T-helper 9 cell (primary cell): ENCODE measurements around the gene TMEM200B.
"Not testable (repeated sequence)": the region's sequence is repeated elsewhere in the genome, so short reads cannot be mapped to it uniquely, and the experiment has no call there.

ENCODE experiments used
- DNase-seq: peaks from one replicate; pipeline ENCODE4 v3.0.0-alpha.2; 2020
- total RNA-seq, 2 donors: gene quantifications; one replicate each; lab custom pipeline; 2026; lab: John Stamatoyannopoulos, UW

The TMEM200B gene
- total RNA-seq, result 0 to 0.42 reads per million in 2 donors

DNA sequence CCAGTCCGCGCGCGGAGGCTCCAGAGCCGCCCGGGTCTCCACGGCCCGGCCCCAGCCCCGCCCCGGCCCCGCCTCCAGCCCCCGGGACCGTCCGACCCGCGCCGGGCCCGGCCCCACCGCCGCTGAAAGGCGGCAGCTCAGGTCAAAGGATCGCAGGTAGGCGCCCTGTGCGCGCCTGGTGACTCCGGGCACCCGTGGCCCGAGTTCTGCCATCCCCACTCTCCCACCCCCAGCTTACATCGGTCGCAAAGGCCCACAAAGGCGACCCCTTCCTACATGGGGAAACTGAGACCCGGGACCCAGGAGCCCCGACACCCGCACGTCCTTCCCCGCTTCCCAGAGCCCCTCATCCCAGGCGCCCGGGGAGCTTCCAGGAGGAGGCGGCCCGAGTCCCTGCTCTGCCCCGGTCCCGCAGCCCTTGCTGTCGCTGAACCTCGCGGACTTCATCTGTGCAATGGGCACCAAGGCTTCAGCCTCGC, at the start of gene TMEM200B:
Gene TMEM200B, minus strand, starts transcription at position 17 of the 479 bp plus-strand sequence. CDS start 2,075 bp downstream, outside the sequence.
- DNase-seq, result no peak

DNA sequence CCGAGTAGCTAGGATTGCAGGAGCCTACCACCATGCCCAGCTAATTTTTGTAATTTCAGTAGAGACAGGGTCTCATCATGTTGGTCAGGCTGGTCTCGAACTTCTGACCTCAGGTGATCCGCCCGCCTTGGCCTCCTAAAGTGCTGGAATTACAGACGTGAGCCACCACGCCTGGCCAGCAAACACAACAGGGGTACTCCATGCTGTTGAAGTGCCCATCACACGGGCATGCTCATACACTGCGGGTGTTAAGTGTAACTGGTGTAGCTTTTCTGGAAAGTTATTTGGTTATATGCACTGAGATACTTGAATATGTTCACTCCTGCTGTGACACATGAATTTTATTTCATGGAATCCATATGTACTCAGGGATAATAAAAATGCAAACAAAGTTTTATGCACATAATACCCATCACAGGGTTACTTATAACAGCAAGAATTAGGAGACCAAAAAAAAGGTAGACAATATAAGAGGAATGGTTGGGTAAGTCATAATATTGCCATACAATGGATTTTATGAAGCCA, 48.8 kb upstream of the TMEM200B start:
- DNase-seq, result no peak

GRCh38 chr1:29171521-29171920, 47.8 kb upstream of the TMEM200B start:
- no peak for DNase-seq

DNA sequence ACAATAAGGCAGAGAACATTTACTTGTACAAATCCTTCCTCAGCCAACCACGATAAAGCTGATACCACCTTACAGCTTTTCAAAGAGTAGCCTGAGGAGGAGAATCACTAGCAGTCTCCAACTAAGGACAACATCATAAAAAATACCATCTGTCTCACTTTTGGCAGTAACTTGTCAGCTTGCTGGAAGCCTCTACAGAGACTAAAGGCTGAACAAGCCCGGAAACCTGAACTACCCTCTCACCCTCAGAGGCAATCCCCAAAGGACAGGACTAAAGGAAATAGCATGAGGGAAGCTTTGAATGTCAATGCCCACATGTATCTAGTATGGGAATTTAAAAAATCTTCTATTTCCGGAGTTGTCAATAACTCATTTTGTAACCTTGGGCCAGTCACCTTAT, 47.4 kb upstream of the TMEM200B start:
- DNase-seq, result no peak

- no peak for DNase-seq
Measured at GRCh38 chr1:29169976-29170375, 46.3 kb upstream of the TMEM200B start.

DNA sequence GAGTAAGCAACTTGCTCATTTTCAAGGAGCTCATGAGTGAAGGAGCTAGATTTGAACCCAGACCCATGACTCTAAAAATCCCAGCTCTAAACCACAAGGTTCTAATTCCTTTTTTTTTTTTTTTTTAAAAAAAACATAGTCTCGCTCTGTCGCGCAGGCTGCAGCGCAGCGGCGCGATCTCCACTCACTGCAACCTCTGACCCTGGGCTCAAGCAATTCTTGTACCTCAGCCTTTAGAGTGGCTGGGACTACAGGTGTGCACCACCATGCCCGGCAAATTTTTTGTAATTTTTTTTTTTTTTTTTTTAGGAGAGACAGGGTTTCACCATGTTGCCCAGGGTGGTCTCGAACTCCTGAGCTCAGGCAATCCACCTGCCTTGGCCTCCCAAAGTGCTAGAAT, 44.2 kb upstream of the TMEM200B start:
- DNase-seq, result no peak

- DNase-seq, result no peak
Measured at GRCh38 chr1:29166291-29166878, 42.7 kb upstream of the TMEM200B start.

DNA sequence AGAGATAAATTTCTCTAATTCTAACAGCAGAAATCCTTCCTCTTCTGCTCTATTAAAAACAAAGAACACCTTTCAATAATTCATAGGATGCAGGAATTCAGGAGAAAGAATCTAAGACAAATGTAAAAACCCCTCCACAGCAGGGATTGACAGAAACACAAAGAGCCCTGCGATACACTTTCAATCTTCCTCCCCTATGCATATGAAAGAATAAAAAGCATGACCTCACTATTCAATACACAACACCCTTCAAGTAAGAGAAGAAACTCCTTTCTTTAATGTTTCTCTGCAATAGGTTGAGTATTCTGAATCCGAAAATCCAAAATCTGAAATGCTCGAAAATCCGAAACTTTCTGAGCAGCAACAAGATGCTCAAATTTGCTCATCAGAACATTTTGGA, 40.9 kb upstream of the TMEM200B start:
- DNase-seq, result no peak

DNA sequence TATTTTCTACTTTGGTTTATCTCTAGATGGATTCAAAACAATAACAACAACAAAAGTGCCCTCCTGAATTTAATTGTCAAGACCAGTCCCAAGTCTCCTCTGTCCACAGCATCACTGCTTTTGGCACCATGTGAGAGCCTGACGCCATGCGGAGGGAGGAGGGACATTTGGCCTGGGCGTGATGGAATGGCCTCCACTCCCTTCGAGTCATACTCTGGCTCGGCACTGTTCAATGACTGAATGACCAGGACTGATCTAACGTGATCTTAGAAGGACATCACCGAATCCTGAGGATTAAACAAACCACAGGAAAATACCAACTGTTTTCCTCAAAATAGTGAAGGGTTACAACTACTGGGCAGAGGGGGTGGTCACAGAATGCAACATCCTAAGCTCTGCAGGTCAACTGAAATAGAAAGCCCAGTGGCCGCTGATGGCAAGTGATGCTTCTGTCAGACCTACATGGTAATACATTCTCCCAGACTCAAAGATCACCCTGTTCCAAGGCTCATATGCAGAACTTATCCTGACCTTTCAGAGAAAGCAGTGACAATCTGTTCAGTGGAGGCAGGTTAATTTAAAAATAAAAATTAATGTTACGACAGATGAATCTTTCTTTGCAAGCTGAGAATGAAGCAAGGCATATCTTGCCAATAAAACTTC, 38.9 kb upstream of the TMEM200B start:
- DNase-seq, result no peak

DNA sequence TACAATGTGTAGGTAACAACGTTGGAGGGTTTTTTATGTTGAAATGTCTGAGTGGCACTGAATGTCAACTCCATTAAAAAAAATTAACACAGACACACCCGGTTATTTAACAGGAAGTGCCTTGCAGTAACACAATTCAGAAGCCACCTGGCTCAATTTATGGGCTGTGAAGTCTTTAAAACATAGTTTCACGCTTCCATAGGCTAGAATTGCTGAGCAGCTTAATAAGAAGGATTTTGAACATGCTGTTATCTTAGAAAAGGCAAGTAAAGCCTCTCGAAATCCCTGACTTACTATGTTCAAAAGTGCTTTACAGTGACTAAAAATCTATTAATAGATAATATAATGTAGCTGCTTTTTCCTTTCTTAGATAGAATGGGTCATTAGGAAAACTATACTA, 38.3 kb upstream of the TMEM200B start:
- DNase-seq, result no peak

DNA sequence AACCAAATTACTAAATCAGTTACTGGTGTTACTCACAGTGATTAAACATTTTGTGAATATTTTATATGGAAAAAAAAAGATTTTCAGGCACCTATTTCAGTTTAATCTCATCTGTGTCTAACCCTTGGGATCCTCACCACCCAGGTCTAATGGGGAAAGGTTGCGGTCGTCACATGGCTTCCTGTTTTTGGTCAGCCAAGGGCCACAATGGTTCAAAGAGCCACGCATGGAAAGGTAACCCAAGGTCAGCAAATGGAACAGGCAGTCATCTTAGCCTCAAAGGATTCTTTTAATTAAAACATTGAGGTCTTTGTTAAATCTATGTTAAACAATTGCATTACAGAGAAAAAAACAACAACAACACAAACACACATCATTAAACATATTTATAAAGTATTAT, 36.1 kb upstream of the TMEM200B start:
- DNase-seq, result no peak

GRCh38 chr1:29157269-29157601, 33.5 kb upstream of the TMEM200B start:
- no peak for DNase-seq

DNA sequence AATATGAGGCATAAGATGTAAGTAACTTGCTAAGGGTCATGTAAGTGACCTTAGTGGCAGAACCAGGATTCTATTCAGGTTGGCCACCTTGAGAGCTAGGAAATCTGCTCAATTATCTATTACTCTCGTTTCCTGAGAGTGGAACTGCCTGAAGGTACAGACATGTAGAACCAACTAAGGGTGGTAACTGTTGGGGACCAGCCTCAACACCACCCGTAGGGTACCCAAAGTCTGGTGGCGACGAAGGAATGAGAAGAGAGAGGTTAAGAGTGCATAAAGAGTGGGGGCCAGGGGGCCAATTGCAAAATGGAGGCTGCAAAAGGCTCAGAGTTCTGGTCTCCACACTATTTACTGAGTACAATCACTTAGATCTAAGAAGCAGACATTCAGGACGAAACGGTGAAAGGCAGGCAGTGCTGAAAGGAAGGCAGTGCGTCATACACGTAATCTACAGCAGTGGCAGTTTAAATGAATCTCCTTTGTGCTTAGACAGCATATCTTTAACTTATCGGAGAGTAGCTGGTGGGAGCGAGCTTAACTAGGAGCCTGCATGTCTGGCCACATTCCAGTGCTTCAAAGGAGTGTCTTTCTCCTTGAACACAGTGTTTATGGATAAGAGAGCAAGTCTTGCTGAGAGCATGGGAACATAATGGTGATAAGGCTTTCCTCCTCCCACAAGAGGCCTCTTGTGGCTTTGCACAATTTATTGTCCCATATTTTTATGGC, 33.0 kb upstream of the TMEM200B start:
- no peak for DNase-seq

DNA sequence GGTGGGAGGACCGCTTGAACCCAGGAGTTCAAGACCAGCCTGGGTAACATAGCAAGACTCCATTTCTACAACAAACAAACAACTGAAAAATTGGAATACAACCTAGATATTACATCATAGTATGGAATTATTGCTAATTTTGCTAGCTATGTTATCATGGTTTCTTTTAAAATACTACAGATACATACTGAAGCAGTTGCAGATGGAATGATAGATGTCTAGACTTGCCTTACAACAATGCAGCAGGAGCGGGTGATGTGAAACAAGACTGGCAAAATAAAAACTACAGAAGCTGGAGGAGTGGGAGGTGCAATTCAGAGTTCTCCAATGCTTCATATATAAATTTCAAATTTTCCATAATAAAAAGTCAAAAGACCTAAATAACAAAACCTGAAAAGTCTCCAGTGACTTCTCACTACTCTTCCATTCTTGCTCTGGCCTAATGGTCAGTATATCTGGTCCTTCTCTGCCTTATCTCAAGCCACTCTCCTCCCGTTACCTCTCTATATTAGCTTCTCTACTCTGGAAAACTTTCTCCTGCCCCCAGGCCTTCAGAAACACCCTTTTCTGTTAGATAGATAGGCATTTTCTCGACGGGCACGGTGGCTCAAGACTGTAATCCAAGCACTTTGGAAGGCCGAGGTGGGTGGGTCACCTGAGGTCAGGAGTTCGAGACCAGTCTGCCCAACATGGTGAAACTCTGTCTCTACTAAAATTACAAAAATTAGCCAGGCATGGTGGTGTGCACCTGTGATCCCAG, 28.5 kb upstream of the TMEM200B start:
- DNase-seq, result no peak

- not testable (repeated sequence) for DNase-seq
Measured at GRCh38 chr1:29150346-29150745, 26.6 kb upstream of the TMEM200B start.

DNA sequence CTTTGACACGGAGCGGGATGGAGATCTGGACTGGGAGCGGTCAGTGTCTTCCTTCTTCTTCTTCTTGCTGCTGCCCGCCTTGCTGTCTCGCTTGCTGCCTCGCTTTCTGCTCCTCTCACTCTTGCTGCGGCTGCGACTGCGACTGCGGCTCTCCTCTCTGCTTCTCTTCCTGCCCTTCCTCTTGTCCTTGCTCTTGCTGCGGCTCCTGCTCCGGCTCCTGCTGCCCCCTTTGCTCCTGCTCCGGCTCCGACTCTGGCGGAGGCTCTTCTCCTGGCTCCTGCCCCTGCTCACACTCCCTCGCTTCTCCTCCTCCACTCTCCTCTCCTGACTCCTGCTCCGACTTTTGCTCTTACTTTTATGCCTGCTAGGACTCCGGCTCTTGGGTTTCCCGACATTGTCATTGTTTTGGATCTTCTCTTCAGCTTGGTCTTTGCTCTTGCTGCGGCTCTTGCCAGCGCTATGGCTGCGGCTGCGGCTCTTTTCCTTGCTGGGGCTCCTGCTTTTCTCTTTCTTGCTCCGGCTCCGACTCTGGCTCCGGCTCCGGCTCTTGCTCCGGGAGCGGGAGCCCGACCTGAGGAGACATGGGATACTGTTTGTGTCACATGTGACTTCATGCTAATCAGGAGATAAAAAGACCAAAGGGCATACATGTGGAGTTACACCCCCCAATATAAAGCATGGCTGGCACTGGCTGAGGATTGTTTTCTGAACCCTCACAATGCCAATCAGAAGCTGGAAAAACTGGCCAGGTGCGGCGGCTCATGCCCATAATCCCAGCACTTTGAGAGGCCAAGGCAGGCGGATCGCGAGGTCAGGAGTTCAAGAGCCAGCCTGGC, 25.2 kb upstream of the TMEM200B start:
- no peak for DNase-seq

- no peak for DNase-seq
Measured at GRCh38 chr1:29145739-29146437, 22.2 kb upstream of the TMEM200B start.

- DNase-seq, result no peak
Measured at GRCh38 chr1:29144178-29144577, 20.5 kb upstream of the TMEM200B start.

GRCh38 chr1:29142714-29143113, 19.0 kb upstream of the TMEM200B start:
- DNase-seq, result no peak

DNA sequence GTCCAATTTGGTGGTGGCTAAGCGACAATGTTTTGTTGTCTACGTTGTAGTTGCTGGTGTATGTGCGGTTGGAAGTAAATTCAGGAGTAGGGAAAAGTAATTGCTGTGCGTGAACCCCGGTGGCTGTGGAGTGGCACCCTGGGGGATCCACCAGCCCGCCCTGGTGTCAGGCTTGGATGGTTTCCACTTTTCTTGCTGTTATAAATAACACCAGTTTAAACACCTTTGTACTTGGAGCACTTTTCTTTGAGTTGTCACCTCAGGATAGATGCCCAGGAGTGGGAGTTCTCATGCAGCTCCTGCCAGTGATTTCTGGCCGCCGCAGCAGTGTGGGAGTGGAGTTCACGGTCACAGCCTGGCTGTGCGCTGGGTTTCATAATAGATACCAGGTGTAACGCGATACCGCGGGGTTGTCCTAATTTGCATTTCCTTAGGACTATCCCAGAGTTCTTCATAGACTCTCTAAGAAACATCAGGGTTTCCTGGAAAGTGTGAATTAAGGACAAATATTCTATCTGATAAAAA, 12.8 kb upstream of the TMEM200B start:
- DNase-seq, result no peak

DNA sequence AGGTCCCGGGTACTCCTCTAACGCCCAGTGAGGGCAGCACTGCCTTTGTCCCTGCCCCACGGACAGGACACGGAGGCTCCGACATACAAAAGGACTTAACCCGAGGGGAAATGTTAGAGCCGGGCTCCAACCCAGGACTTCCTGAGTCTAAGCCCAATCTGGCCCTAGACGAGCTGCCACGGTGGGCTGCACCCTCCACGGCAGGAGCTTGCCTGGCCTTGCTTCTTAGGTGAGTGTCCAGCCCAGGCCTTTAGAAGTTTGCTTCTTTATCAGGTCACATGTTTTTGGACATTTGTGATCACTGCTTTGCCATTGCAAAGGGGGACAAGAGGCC, 11.0 kb upstream of the TMEM200B start:
- DNase-seq, result no peak
